ENCODE data around the gene USF2.

GRCh38 chr19:35288331-35288730 lies 19.6 kb downstream of the USF2 start:
- no peak for TF ChIP-seq CTCF (conservative IDR thresholded peaks at IDR 0.05 in 1 of 2, IDR thresholded peaks at IDR 0.05 in 1 of 2; ENCODE audit: extremely low read depth in 1 of 2, insufficient read depth in 1 of 2, low read depth in 1 of 2, low read length in 2 of 2)
- no peak for TF ChIP-seq EZH2 (IDR thresholded peaks at IDR 0.05; ENCODE audit: borderline replicate concordance, low read length)
